H9 (cell line): ENCODE measurements around the gene ANKRD50. TPM values are rescaled to one million over a fixed set of nuclear protein-coding genes. Genes with fewer than 3 reads are reported as not detected.

Experiments used
- DNase-seq: peaks from one replicate; pipeline ENCODE4 v3.0.0-alpha.2; 2017
- H2AFZ ChIP-seq: one replicate; pipeline ENCODE4 v1.6.1; 2013; ENCODE audit warnings: mild to moderate bottlenecking, low read length, control low read depth, moderate library complexity
- H2AK5ac ChIP-seq: 2 replicates; pipeline ENCODE4 v1.6.1; 2013; ENCODE audit warnings: low read length, control low read depth, mixed read lengths; ENCODE audit not compliant: insufficient read length
- H2BK120ac ChIP-seq: one replicate; pipeline ENCODE4 v1.6.1; 2013; ENCODE audit warnings: low read depth, mild to moderate bottlenecking, low read length, control low read depth, inconsistent platforms; ENCODE audit not compliant: poor library complexity, severe bottlenecking
- H2BK12ac ChIP-seq: 2 replicates; pipeline ENCODE4 v1.6.1; 2013; ENCODE audit warnings: low read length, control low read depth, mixed read lengths, low read depth; ENCODE audit not compliant: insufficient read length
- H2BK15ac ChIP-seq: 2 replicates; pipeline ENCODE4 v1.6.1; 2013; ENCODE audit warnings: low read depth, low read length, control low read depth
- H2BK20ac ChIP-seq: one replicate; pipeline ENCODE4 v1.6.1; 2013; ENCODE audit warnings: low read depth, mild to moderate bottlenecking, low read length, control low read depth, inconsistent platforms; ENCODE audit not compliant: poor library complexity, severe bottlenecking
- H2BK5ac ChIP-seq: 2 replicates; pipeline ENCODE4 v1.6.1; 2013; ENCODE audit warnings: low read length, control low read depth, mixed read lengths; ENCODE audit not compliant: insufficient read length
- H3K14ac ChIP-seq: 2 replicates; pipeline ENCODE4 v1.6.1; 2013; ENCODE audit warnings: low read length, control low read depth; ENCODE audit not compliant: insufficient read depth
- H3K18ac ChIP-seq: 2 replicates; pipeline ENCODE4 v1.6.1; 2013; ENCODE audit warnings: low read depth, mild to moderate bottlenecking, mixed read lengths, low read length, control low read depth; ENCODE audit not compliant: insufficient read length
- H3K23ac ChIP-seq: 2 replicates; pipeline ENCODE4 v1.6.1; 2013; ENCODE audit warnings: low read length, control low read depth, mixed read lengths, low read depth; ENCODE audit not compliant: insufficient read length
- H3K23me2 ChIP-seq: 2 replicates; pipeline ENCODE4 v1.6.1; 2013; ENCODE audit warnings: low read depth, mild to moderate bottlenecking, mixed read lengths, low read length, control low read depth; ENCODE audit not compliant: insufficient read length, poor library complexity, severe bottlenecking
- H3K27ac ChIP-seq: 2 replicates; pipeline ENCODE4 v1.5.1; 2013; ENCODE audit warnings: low read length, control low read depth, mixed read lengths, low read depth; ENCODE audit not compliant: insufficient read length
- H3K27me3 ChIP-seq: 2 replicates; pipeline ENCODE4 v1.6.1; 2013; ENCODE audit warnings: low read length, control low read depth, inconsistent platforms; ENCODE audit not compliant: insufficient read depth
- H3K4ac ChIP-seq: 2 replicates; pipeline ENCODE4 v1.6.1; 2013; ENCODE audit warnings: low read depth, mild to moderate bottlenecking, control low read depth, inconsistent platforms, low read length, moderate library complexity
- H3K4me1 ChIP-seq: 2 replicates; pipeline ENCODE4 v1.6.1; 2013; ENCODE audit warnings: low read length, control low read depth, inconsistent platforms; ENCODE audit not compliant: insufficient read depth
- H3K4me2 ChIP-seq: 2 replicates; pipeline ENCODE4 v1.6.1; 2013; ENCODE audit warnings: low read length, control low read depth, mixed read lengths; ENCODE audit not compliant: insufficient read length, insufficient read depth
- H3K56ac ChIP-seq: 2 replicates; pipeline ENCODE4 v1.6.1; 2013; ENCODE audit warnings: low read depth, mild to moderate bottlenecking, mixed read lengths, low read length, control low read depth; ENCODE audit not compliant: insufficient read length
- H3K79me1 ChIP-seq: 2 replicates; pipeline ENCODE4 v1.6.1; 2013; ENCODE audit warnings: low read depth, mild to moderate bottlenecking, moderate library complexity, low read length, control low read depth, inconsistent platforms; ENCODE audit not compliant: insufficient read depth, poor library complexity, severe bottlenecking
- H3K79me2 ChIP-seq: 2 replicates; pipeline ENCODE4 v1.6.1; 2013; ENCODE audit warnings: low read length, control low read depth, inconsistent platforms; ENCODE audit not compliant: insufficient read depth
- H3K9ac ChIP-seq: 2 replicates; pipeline ENCODE4 v1.6.1; 2013; ENCODE audit warnings: low read length, control low read depth, mixed read lengths; ENCODE audit not compliant: insufficient read length; ENCODE audit errors: extremely low read depth
- H3K9me3 ChIP-seq: one replicate; pipeline ENCODE4 v1.6.1; 2013; ENCODE audit warnings: low read depth, low read length, inconsistent platforms; ENCODE audit not compliant: control insufficient read depth
- H3T11ph ChIP-seq: one replicate; pipeline ENCODE4 v1.6.1; 2013; ENCODE audit warnings: mild to moderate bottlenecking, low read length, control low read depth, inconsistent platforms
- H4K20me1 ChIP-seq: one replicate; pipeline ENCODE4 v1.6.1; 2013; ENCODE audit not compliant: control insufficient read depth, insufficient read length, insufficient read depth
- H4K5ac ChIP-seq: 2 replicates; pipeline ENCODE4 v1.6.1; 2013; ENCODE audit warnings: low read depth, mild to moderate bottlenecking, mixed read lengths, low read length, control low read depth; ENCODE audit not compliant: insufficient read length
- H4K8ac ChIP-seq: replicated peaks from 2 replicates; pipeline ENCODE4 v1.6.1; 2013; ENCODE audit warnings: low read length, control low read depth, mixed read lengths, low read depth; ENCODE audit not compliant: insufficient read length
- H4K91ac ChIP-seq: 2 replicates; pipeline ENCODE4 v1.6.1; 2013; ENCODE audit warnings: low read depth, mild to moderate bottlenecking, moderate library complexity, mixed read lengths, low read length, control low read depth; ENCODE audit not compliant: insufficient read length
- H3K27ac Mint-ChIP-seq, 3 experiments: 2 replicates in 2 of 3; 3 replicates in 1 of 3; pipeline ENCODE4 v1.8.0; 2020 to 2021; ENCODE audit warnings: mixed read lengths in 3 of 3, mild to moderate bottlenecking in 1 of 3, moderate library complexity in 1 of 3
- H3K27me3 Mint-ChIP-seq: 2 replicates; pipeline ENCODE4 v1.8.0; 2021; ENCODE audit warnings: low read depth, mild to moderate bottlenecking, moderate library complexity, mixed read lengths
- H3K36me3 Mint-ChIP-seq, 3 experiments: 2 replicates in 2 of 3; 3 replicates in 1 of 3; pipeline ENCODE4 v1.8.0; 2020 to 2021; ENCODE audit warnings: low read depth in 3 of 3, mixed read lengths in 3 of 3; ENCODE audit not compliant: insufficient read depth in 1 of 3
- H3K4me1 Mint-ChIP-seq, 2 experiments: 2 replicates each; pipeline ENCODE4 v1.8.0; 2020; ENCODE audit warnings: mixed read lengths in 2 of 2
- H3K4me3 Mint-ChIP-seq, 2 experiments: 2 replicates in 1 of 2; 3 replicates in 1 of 2; pipeline ENCODE4 v1.8.0; 2020 to 2021; ENCODE audit warnings: mild to moderate bottlenecking in 2 of 2, mixed read lengths in 2 of 2, moderate library complexity in 1 of 2
- H3K9me3 Mint-ChIP-seq, 2 experiments: 2 replicates in 1 of 2; 3 replicates in 1 of 2; pipeline ENCODE4 v1.8.0; 2020; ENCODE audit warnings: mild to moderate bottlenecking in 2 of 2, mixed read lengths in 2 of 2, moderate library complexity in 1 of 2
- WGBS: extraction: QIAGEN DNeasy Blood & Tissue Kit; methylation state at CpG from one replicate; pipeline ENCODE4 v1.1.7; 2013; ENCODE audit warnings: missing lambda C conversion rate, low lambda C conversion rate, mixed read lengths; ENCODE audit not compliant: insufficient read length; ENCODE audit errors: extremely low coverage; 5-methylcytosine and 5-hydroxymethylcytosine counted together
- total RNA-seq: library from RNA; stranded (reverse); gene quantifications from 2 replicates; pipeline ENCODE4 v1.2.1, GENCODE V29; 2021
- TF ChIP-seq, protein P1 (sequence below): fragments of 200-600 bp; sonication (generic); conservative IDR thresholded peaks from 3 replicates; pipeline ENCODE4 v1.8.0; 2021; ENCODE audit warnings: antibody characterized with exemption, mild to moderate bottlenecking

ANKRD50 gene
- total RNA-seq, 1 experiment from 2014 or later: 30.1 TPM

DNA sequence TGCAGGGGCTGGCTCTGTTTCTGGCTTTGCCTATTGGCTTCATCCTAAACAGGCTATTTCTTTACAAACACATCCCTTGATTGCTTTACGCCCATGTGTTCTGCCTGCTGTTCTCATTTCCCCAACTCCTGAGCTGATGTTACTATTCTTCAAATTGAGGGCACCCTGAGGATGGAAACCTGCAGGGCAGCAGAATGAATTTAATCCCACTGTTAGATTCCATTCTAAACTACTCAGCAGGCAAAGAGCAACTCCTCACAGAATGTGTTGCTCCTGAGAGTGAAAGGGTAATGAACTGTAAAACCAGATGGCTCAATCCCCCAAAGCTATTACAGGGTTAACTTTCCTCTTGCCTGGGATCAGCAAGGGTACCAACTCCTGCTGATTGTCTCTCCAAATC, 75.7 kb downstream of the ANKRD50 start:
- Histone ChIP-seq H3K79me1 (no peaks in the 10 kb centered on the region), H3K27me3 (no peaks in the 10 kb centered on the region), H3T11ph (no peak overlapping the region), H2BK20ac (no peak overlapping the region), H3K9me3 (no peaks in the 10 kb centered on the region), H2BK5ac (no peak overlapping the region), H2AK5ac (no peak overlapping the region), H2BK12ac (no peak overlapping the region), H3K79me2 (no peaks in the 10 kb centered on the region), H3K4me1 (no peaks in the 10 kb centered on the region), H3K4me2 (no peak overlapping the region), H2BK120ac (no peak overlapping the region), H3K23me2 (no peaks in the 10 kb centered on the region), H3K14ac (no peak overlapping the region), H2BK15ac (no peak overlapping the region), H4K8ac (no peak overlapping the region), H4K5ac (no peak overlapping the region), H3K56ac (no peak overlapping the region), H3K4ac (no peak overlapping the region), H3K9ac (no peak overlapping the region), H3K23ac (no peak overlapping the region), H4K20me1 (no peaks in the 10 kb centered on the region), H4K91ac (no peak overlapping the region), H3K18ac (no peak overlapping the region), H2AFZ (no peak overlapping the region), H3K27ac (peak overlapping the region; percentile 3)
- Mint-ChIP-seq H3K9me3 (peaks cover 4 to 6% of the 10 kb centered on the region in 2 experiments; a peak in 4 of 5 replicates), H3K36me3 (peaks cover 0 to 7% (median 4%) of the 10 kb centered on the region in 3 experiments; a peak in 5 of 7 replicates), H3K27ac (peak overlapping the region in 2 of 3 experiments; percentile 29 to 55; a peak in 3 of 7 replicates), H3K4me3 (no peak overlapping the region; a peak in 1 of 5 replicates), H3K27me3 (no peaks in the 10 kb centered on the region; the same call in 1 of the 2 replicates), H3K4me1 (peaks cover 39 to 52% of the 10 kb centered on the region in 2 experiments)
- TF ChIP-seq, protein P1, sequence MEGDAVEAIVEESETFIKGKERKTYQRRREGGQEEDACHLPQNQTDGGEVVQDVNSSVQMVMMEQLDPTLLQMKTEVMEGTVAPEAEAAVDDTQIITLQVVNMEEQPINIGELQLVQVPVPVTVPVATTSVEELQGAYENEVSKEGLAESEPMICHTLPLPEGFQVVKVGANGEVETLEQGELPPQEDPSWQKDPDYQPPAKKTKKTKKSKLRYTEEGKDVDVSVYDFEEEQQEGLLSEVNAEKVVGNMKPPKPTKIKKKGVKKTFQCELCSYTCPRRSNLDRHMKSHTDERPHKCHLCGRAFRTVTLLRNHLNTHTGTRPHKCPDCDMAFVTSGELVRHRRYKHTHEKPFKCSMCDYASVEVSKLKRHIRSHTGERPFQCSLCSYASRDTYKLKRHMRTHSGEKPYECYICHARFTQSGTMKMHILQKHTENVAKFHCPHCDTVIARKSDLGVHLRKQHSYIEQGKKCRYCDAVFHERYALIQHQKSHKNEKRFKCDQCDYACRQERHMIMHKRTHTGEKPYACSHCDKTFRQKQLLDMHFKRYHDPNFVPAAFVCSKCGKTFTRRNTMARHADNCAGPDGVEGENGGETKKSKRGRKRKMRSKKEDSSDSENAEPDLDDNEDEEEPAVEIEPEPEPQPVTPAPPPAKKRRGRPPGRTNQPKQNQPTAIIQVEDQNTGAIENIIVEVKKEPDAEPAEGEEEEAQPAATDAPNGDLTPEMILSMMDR: no peak
- WGBS: no CpG with 5 or more reads among the region's 1 CpG
- peak; percentile 50 for DNase-seq
